Colonic mucosa (tissue), 4 donors: ENCODE data around the gene ASTN2. TPM values are rescaled to one million over a fixed set of nuclear protein-coding genes. Genes with fewer than 3 reads are reported as not detected.

Experiments used
- DNase-seq: peaks from one replicate; pipeline ENCODE4 v3.0.0-alpha.2; 2020
- H3K27ac ChIP-seq: fragments of 200-600 bp; one replicate; pipeline ENCODE4 v1.8.0; 2021
- H3K27me3 ChIP-seq: fragments of 200-600 bp; one replicate; pipeline ENCODE4 v1.8.0; 2021
- H3K36me3 ChIP-seq: fragments of 200-600 bp; one replicate; pipeline ENCODE4 v1.8.0; 2021
- H3K4me1 ChIP-seq: fragments of 200-600 bp; one replicate; pipeline ENCODE4 v1.8.0; 2021; ENCODE audit warnings: mild to moderate bottlenecking
- H3K4me3 ChIP-seq: fragments of 200-600 bp; one replicate; pipeline ENCODE4 v1.8.0; 2021
- H3K9ac ChIP-seq, 2 donors: one replicate each; pipeline ENCODE4 v1.7.0; 2013; ENCODE audit warnings: control low read depth in 2 of 2, low read depth in 2 of 2, low read length in 2 of 2
- H3K9me3 ChIP-seq: fragments of 200-600 bp; one replicate; pipeline ENCODE4 v1.8.0; 2021
- intact Hi-C: fragments of 100-400 bp; cut with DNase I; formaldehyde crosslinking; loops from one replicate; pipeline ENCODE4 v1.14.1; 2022
- total RNA-seq, 2 donors: library from RNA; stranded (reverse); fragmentation: NEBNext Ultra II Directional in 1 of 2; extraction: Animal tissue kit (Norgen Biotek cat#: 25700) in 1 of 2; gene quantifications; one replicate each; pipeline ENCODE4 v1.2.1, GENCODE V29; 2021
- TF ChIP-seq, protein P1 (sequence below): fragments of 200-600 bp; IDR thresholded peaks from one replicate; pipeline ENCODE4 v1.8.0; 2022; ENCODE audit warnings: antibody characterized with exemption, mild to moderate bottlenecking
- donor health status: healthy.
- donor health status: DM: no; HTN: no; CAD: no.
- donor health status: DM: no; HTN: no; CAD: no.

ASTN2 gene
- total RNA-seq, 2 donors from 2014 or later: 2.5 to 6.1 TPM

GRCh38 chr9:116394070-116394469 lies 1020.8 kb downstream of the ASTN2 start:
- TF ChIP-seq, protein P1, sequence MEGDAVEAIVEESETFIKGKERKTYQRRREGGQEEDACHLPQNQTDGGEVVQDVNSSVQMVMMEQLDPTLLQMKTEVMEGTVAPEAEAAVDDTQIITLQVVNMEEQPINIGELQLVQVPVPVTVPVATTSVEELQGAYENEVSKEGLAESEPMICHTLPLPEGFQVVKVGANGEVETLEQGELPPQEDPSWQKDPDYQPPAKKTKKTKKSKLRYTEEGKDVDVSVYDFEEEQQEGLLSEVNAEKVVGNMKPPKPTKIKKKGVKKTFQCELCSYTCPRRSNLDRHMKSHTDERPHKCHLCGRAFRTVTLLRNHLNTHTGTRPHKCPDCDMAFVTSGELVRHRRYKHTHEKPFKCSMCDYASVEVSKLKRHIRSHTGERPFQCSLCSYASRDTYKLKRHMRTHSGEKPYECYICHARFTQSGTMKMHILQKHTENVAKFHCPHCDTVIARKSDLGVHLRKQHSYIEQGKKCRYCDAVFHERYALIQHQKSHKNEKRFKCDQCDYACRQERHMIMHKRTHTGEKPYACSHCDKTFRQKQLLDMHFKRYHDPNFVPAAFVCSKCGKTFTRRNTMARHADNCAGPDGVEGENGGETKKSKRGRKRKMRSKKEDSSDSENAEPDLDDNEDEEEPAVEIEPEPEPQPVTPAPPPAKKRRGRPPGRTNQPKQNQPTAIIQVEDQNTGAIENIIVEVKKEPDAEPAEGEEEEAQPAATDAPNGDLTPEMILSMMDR: no peak
- H3K4me3 ChIP-seq: no peak overlapping the region
- H3K9ac ChIP-seq: no peak overlapping the region
- no peaks in the 10 kb centered on the region for H3K36me3 ChIP-seq
- H3K9me3 ChIP-seq: no peaks in the 10 kb centered on the region
- H3K4me1 ChIP-seq: no peaks in the 10 kb centered on the region
- intact Hi-C loops: no loop called here
- no peaks in the 10 kb centered on the region for H3K27me3 ChIP-seq
- H3K27ac ChIP-seq: no peak overlapping the region
- no peak for DNase-seq

DNA sequence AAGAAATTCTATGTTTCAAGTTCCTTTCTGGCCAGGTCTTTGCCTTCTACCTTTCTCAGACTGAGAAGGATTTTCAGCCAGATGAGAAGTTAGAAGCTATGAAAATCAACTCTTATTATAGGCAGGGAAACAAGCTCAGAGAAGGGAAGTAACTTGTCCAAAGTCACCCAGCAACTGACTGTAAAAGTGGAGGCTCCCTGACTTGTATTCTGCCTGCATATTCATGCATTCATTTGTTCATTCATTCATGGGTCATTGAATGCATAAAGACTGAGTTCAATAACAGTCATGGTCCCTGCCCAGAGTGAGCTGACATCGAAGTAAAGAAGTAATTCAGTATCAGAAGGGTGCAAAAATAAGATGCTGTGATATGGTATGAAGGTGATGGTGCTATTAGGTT lies 1021.7 kb downstream of the ASTN2 start:
- Histone ChIP-seq H3K4me1 (no peaks in the 10 kb centered on the region), H3K27me3 (no peaks in the 10 kb centered on the region), H3K27ac (no peak overlapping the region), H3K9ac (no peak overlapping the region), H3K36me3 (no peaks in the 10 kb centered on the region), H3K9me3 (no peaks in the 10 kb centered on the region), H3K4me3 (no peak overlapping the region)
- TF ChIP-seq, protein P1: no peak
- intact Hi-C loops: no loop called here
- no peak for DNase-seq

GRCh38 chr9:116391306-116391900 lies 1023.5 kb downstream of the ASTN2 start:
- Histone ChIP-seq H3K9me3 (no peaks in the 10 kb centered on the region), H3K9ac (no peak overlapping the region), H3K27ac (no peak overlapping the region), H3K36me3 (no peaks in the 10 kb centered on the region), H3K27me3 (no peaks in the 10 kb centered on the region), H3K4me3 (no peak overlapping the region), H3K4me1 (no peaks in the 10 kb centered on the region)
- intact Hi-C loops: no loop called here
- TF ChIP-seq, protein P1: no peak
- no peak for DNase-seq

- intact Hi-C loops: no loop called here
- Histone ChIP-seq H3K27ac (no peak overlapping the region), H3K36me3 (no peaks in the 10 kb centered on the region), H3K4me3 (no peak overlapping the region), H3K4me1 (no peaks in the 10 kb centered on the region), H3K9me3 (no peaks in the 10 kb centered on the region), H3K9ac (no peak overlapping the region), H3K27me3 (no peaks in the 10 kb centered on the region)
- TF ChIP-seq, protein P1: no peak
- no peak for DNase-seq
Observed at GRCh38 chr9:116390303-116391228, 1024.3 kb downstream of the ASTN2 start.

DNA sequence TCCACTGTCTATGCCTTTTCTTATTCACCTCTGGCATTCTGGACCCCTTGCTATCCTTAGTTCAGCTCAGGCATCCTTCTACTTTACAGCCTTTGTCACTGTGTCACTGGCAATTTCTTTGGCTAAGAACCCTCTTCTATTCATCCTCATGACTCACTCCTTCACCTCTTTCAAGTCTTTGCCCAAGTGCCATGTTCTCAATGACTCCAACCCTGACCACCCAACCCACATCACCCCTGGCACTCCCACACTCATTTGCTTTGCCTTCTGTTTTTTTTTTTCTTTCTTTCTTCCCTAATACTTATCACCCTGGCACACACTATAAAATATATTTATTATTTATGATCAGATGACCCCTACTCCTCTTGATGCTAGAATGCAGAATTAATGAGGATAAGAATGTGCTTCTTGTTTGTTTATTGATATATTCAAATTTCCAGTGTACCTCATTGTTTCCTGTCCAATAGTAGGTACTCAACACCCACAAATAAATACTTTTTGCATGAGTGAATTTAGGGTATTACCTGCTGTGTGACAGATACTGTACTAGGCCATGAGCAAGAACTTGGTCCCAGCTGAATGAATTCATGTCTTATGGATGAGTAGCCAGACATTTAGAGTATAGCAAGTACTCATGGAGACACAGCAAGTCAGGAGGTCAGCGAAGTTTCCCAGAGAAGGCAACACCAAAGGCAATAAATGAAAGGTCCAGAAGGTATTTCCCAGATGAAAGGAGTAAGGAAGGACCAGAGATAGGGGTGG lies 1025.1 kb downstream of the ASTN2 start:
- Histone ChIP-seq H3K36me3 (no peaks in the 10 kb centered on the region), H3K4me1 (no peaks in the 10 kb centered on the region), H3K9me3 (no peaks in the 10 kb centered on the region), H3K9ac (no peak overlapping the region), H3K4me3 (no peak overlapping the region), H3K27me3 (no peaks in the 10 kb centered on the region), H3K27ac (no peak overlapping the region)
- TF ChIP-seq, protein P1: no peak
- DNase-seq: no peak
- intact Hi-C loops: no loop called here
